Brain microvascular endothelial cell (primary cell): ENCODE results near the gene PLCG1.
"Not testable (repeated sequence)": the region's sequence is repeated elsewhere in the genome, so short reads cannot be mapped to it uniquely, and the experiment has no call there.

Experiments used
- DNase-seq: peaks from one replicate; pipeline ENCODE4 v3.0.0-alpha.2; 2020
- H3K27ac ChIP-seq: fragments of 250-450 bp; sonication (Bioruptor Pico); 2 replicates; pipeline ENCODE4 v1.5.1; 2020; ENCODE audit warnings: mild to moderate bottlenecking, moderate library complexity
- H3K27me3 ChIP-seq: fragments of 250-450 bp; sonication (Bioruptor Pico); replicated peaks from 2 replicates; pipeline ENCODE4 v1.5.1; 2020; ENCODE audit warnings: mild to moderate bottlenecking
- H3K36me3 ChIP-seq: fragments of 250-450 bp; sonication (Bioruptor Pico); replicated peaks from 2 replicates; pipeline ENCODE4 v1.5.1; 2020; ENCODE audit warnings: mild to moderate bottlenecking
- H3K4me3 ChIP-seq: 2 replicates; pipeline ENCODE4 v1.5.1; 2011; ENCODE audit warnings: low read depth, mild to moderate bottlenecking, control low read depth, low read length, moderate library complexity
- CTCF ChIP-seq: IDR thresholded peaks from 2 replicates; pipeline ENCODE4 v1.5.1; 2011; ENCODE audit warnings: low read depth, mild to moderate bottlenecking, moderate library complexity, low read length, control low read depth, inconsistent platforms; ENCODE audit errors: missing control alignments
- in situ Hi-C: cut with HindIII; loops from 2 replicates; pipeline ENCODE4 v1.10.0; 2017; ENCODE audit warnings: low sequenced_read_pairs, low pct_ligation_motif_present

PLCG1 gene

GRCh38 chr20:41125530-41126457, 11.5 kb upstream of the PLCG1 start:
- in situ Hi-C loops = no loop called here
- Histone ChIP-seq H3K4me3 (no peak overlapping the region), H3K27ac (no peak overlapping the region), H3K36me3 (peaks cover 72% of the 10 kb centered on the region), H3K27me3 (no peaks in the 10 kb centered on the region)
- no peak for TF ChIP-seq CTCF
- no peak for DNase-seq

DNA sequence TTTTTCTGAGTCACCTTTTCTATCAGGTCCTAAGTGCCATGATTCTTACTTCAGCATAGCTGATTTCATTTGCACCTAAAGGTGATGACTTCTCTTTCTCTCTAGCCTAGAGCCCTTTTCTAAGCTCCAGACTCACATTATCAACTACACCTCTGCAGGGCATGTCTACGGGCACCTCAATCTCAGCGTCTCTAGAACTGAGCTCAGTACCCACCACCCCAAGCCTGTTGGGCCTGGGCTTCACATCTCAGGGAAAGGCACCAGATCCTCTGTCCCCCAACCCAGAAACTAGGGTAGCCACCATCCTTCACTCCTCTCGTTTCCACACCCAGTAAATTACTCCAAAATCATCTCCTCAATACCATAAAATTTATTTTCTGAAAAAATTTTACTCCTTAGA, 10.6 kb upstream of the PLCG1 start:
- peaks cover 66% of the 10 kb centered on the region for H3K36me3 ChIP-seq
- in situ Hi-C loops = no loop called here
- DNase-seq = no peak
- no peaks in the 10 kb centered on the region for H3K27me3 ChIP-seq
- no peak overlapping the region for H3K4me3 ChIP-seq
- no peak overlapping the region for H3K27ac ChIP-seq
- TF ChIP-seq CTCF = no peak

DNA sequence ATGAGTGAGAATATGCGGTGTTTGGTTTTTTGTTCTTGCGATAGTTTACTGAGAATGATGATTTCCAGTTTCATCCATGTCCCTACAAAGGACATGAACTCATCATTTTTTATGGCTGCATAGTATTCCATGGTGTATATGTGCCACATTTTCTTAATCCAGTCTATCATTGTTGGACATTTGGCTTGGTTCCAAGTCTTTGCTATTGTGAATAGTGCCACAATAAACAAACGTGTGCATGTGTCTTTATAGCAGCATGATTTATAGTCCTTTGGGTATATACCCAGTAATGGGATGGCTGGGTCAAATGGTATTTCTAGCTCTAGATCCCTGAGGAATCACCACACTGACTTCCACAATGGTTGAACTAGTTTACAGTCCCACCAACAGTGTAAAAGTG, 9.0 kb upstream of the PLCG1 start:
- in situ Hi-C loops, H3K27ac ChIP-seq, H3K4me3 ChIP-seq, DNase-seq, H3K27me3 ChIP-seq: not testable (repeated sequence)
- H3K36me3 ChIP-seq = peaks cover 56% of the 10 kb centered on the region

GRCh38 chr20:41131594-41132387, 5.6 kb upstream of the PLCG1 start:
- Histone ChIP-seq H3K27me3 (no peaks in the 10 kb centered on the region), H3K4me3 (no peak overlapping the region), H3K27ac (no peak overlapping the region), H3K36me3 (peaks cover 24% of the 10 kb centered on the region)
- in situ Hi-C loops = no loop called here
- TF ChIP-seq CTCF = no peak
- DNase-seq = no peak

GRCh38 chr20:41132388-41132775, 5.0 kb upstream of the PLCG1 start:
- H3K27ac ChIP-seq, H3K27me3 ChIP-seq, H3K4me3 ChIP-seq, in situ Hi-C loops, DNase-seq: not testable (repeated sequence)
- peaks cover 20% of the 10 kb centered on the region for H3K36me3 ChIP-seq

DNA sequence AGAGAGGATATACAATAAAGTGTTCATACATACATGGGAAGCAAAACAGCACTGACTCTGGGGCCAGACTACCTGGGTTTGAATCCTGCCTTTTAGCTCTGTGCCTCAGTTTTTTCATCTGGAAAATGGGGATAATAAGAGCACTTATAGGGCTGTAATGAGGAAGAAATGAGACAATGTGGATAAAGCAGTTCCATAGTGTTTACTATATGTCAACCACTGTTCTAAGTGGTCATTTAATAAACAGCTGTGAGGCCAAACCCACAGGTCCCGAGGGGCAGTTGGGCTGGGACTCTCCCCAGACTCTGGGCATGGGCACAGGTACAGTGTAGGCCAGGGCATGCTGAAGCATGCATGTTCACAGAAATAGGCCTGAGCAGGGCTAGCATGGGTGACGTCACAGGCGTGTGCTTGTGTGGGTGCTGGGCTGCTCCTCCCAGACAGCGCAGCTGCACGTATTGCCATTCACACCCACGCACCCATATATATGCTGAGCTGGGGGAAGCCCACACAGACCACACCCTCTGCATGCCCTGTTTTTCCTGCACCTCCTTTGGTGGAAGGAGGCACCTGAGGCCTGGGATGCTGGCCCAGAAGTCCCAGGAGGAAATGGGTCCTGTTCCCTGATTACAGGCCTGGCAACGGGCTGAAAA, 3.5 kb upstream of the PLCG1 start:
- TF ChIP-seq CTCF = no peak
- H3K27me3 ChIP-seq = no peaks in the 10 kb centered on the region
- no peak overlapping the region for H3K27ac ChIP-seq
- no peak for DNase-seq
- H3K4me3 ChIP-seq = no peak overlapping the region
- peaks cover 15% of the 10 kb centered on the region for H3K36me3 ChIP-seq
- in situ Hi-C loops = no loop called here
